GM11168 (cell line): ENCODE data around the gene KLHL5.

Source experiments
- in situ Hi-C: fragments of 300-500 bp; cut with MboI; formaldehyde crosslinking; loops from one replicate; pipeline ENCODE4 v1.12.0; 2022; ENCODE audit warnings: low sequenced_read_pairs; ENCODE audit not compliant: unreplicated experiment

The KLHL5 gene

GRCh38 chr4:39043861-39044363 lies 18.1 kb upstream of the KLHL5 start:
- in situ Hi-C loops, result no loop called here

- in situ Hi-C loops, result no loop called here
Observed at GRCh38 chr4:39044364-39044955, 17.6 kb upstream of the KLHL5 start.

- in situ Hi-C loops, result no loop called here
Observed at GRCh38 chr4:39044956-39045826, 16.8 kb upstream of the KLHL5 start.

GRCh38 chr4:39045827-39046221 lies 16.2 kb upstream of the KLHL5 start:
- in situ Hi-C loops, result no loop called here

GRCh38 chr4:39046249-39046648 lies 15.8 kb upstream of the KLHL5 start:
- in situ Hi-C loops, result no loop called here

GRCh38 chr4:39047681-39048080 lies 14.4 kb upstream of the KLHL5 start:
- in situ Hi-C loops, result no loop called here

GRCh38 chr4:39048311-39048710 lies 13.7 kb upstream of the KLHL5 start:
- in situ Hi-C loops, result no loop called here

- in situ Hi-C loops, result no loop called here
Observed at GRCh38 chr4:39050590-39050989, 11.4 kb upstream of the KLHL5 start.

GRCh38 chr4:39051492-39051891 lies 10.5 kb upstream of the KLHL5 start:
- in situ Hi-C loops, result no loop called here

GRCh38 chr4:39053983-39054382 lies 8.0 kb upstream of the KLHL5 start:
- in situ Hi-C loops, result no loop called here

GRCh38 chr4:39054497-39054896 lies 7.5 kb upstream of the KLHL5 start:
- in situ Hi-C loops, result no loop called here

- in situ Hi-C loops, result no loop called here
Observed at GRCh38 chr4:39056023-39056422, 6.0 kb upstream of the KLHL5 start.

GRCh38 chr4:39061457-39061856 lies 575 bp upstream of the KLHL5 start:
- in situ Hi-C loops, result no loop called here

- in situ Hi-C loops, result no loop called here
Observed at GRCh38 chr4:39062770-39063097, 702 bp downstream of the KLHL5 start.

GRCh38 chr4:39063430-39063829 lies 1.4 kb downstream of the KLHL5 start:
- in situ Hi-C loops, result no loop called here

- in situ Hi-C loops, result no loop called here
Observed at GRCh38 chr4:39066371-39066770, 4.3 kb downstream of the KLHL5 start.

GRCh38 chr4:39067031-39067430 lies 5.0 kb downstream of the KLHL5 start:
- in situ Hi-C loops, result no loop called here

- in situ Hi-C loops, result no loop called here
Observed at GRCh38 chr4:39067451-39067850, 5.4 kb downstream of the KLHL5 start.

- in situ Hi-C loops, result no loop called here
Observed at GRCh38 chr4:39068907-39069306, 6.9 kb downstream of the KLHL5 start.

GRCh38 chr4:39078829-39079228 lies 16.8 kb downstream of the KLHL5 start:
- in situ Hi-C loops, result no loop called here

GRCh38 chr4:39083164-39083563 lies 21.1 kb downstream of the KLHL5 start:
- in situ Hi-C loops, result no loop called here

GRCh38 chr4:39085891-39086290 lies 23.9 kb downstream of the KLHL5 start:
- in situ Hi-C loops, result no loop called here
